K562 (cell line): ENCODE measurements around the gene TRAF7. TPM values are rescaled to one million over a fixed set of nuclear protein-coding genes. Genes with fewer than 3 reads are reported as not detected.
A peak's percentile ranks its signal among the peaks of the same experiment; 100 is the strongest.

Experiments
- CBFB ChIP-seq: sonication (generic); formaldehyde crosslinking; IDR thresholded peaks from 2 replicates; pipeline ENCODE4 v1.4.0; 2020; ENCODE audit warnings: mild to moderate bottlenecking, missing genetic modification reagents
- CTCF ChIP-seq, 3 experiments: IDR thresholded peaks in 2 of 3; conservative IDR thresholded peaks in 1 of 3; 2 replicates each; pipeline ENCODE4 v1.5.1; 2011 to 2012; ENCODE audit warnings: low read length in 3 of 3, mild to moderate bottlenecking in 3 of 3, control low read depth in 2 of 3, improper control_type of control experiment in 1 of 3, inconsistent platforms in 1 of 3, low read depth in 1 of 3, mixed read lengths in 1 of 3, moderate library complexity in 1 of 3; ENCODE audit not compliant: insufficient read depth in 2 of 3
- DDX20 ChIP-seq: fragments of 450-650 bp; IDR thresholded peaks from 2 replicates; pipeline ENCODE4 v1.6.1; 2016; ENCODE audit warnings: missing genetic modification characterization, low read depth, mild to moderate bottlenecking, missing compliant biosample characterization, moderate library complexity
- IRF1 ChIP-seq: sonication (generic); formaldehyde crosslinking; IDR thresholded peaks from 2 replicates; pipeline ENCODE4 v1.8.0; 2022; ENCODE audit warnings: missing genetic modification reagents, mild to moderate bottlenecking, borderline replicate concordance
- MEF2A ChIP-seq: IDR thresholded peaks from 2 replicates; pipeline ENCODE4 v1.6.1; 2011; ENCODE audit warnings: low read depth, mild to moderate bottlenecking, low read length, moderate library complexity; ENCODE audit not compliant: control insufficient read depth
- NRF1 ChIP-seq, 2 experiments: fragments of 450-650 bp; IDR thresholded peaks in 1 of 2; conservative IDR thresholded peaks in 1 of 2; 2 replicates each; pipeline ENCODE4 v1.6.1; 2014; ENCODE audit warnings: mild to moderate bottlenecking in 2 of 2
- RFX7 ChIP-seq: fragments of 250-450 bp; sonication (Bioruptor Pico); IDR thresholded peaks from 2 replicates; pipeline ENCODE4 v1.5.1; 2021; ENCODE audit warnings: mild to moderate bottlenecking
- TFAM ChIP-seq: fragments of 250-450 bp; sonication (Bioruptor Pico); conservative IDR thresholded peaks from 2 replicates; pipeline ENCODE4 v1.5.0; 2021; ENCODE audit warnings: mild to moderate bottlenecking, moderate library complexity
- ZBTB34 ChIP-seq: fragments of 250-450 bp; sonication (Bioruptor Pico); IDR thresholded peaks from 2 replicates; pipeline ENCODE4 v1.8.0; 2021; ENCODE audit warnings: mild to moderate bottlenecking, moderate library complexity
- ZNF140 ChIP-seq: fragments of 250-450 bp; sonication (Bioruptor Pico); IDR thresholded peaks from 2 replicates; pipeline ENCODE4 v1.8.0; 2021; ENCODE audit warnings: moderate library complexity, mild to moderate bottlenecking, inconsistent platforms
- ZNF175 ChIP-seq: fragments of 200-800 bp; sonication (Bioruptor generic); IDR thresholded peaks from 2 replicates; pipeline ENCODE4 v1.6.1; 2016; ENCODE audit warnings: low read depth, mild to moderate bottlenecking, missing genetic modification characterization, missing compliant biosample characterization
- ZNF639 ChIP-seq, 2 experiments: fragments of 200-800 bp in 1 of 2; sonication (Bioruptor generic) in 1 of 2; sonication (generic) in 1 of 2; formaldehyde crosslinking in 1 of 2; IDR thresholded peaks in 1 of 2; conservative IDR thresholded peaks in 1 of 2; 2 replicates each; pipeline versions ENCODE4 v1.5.0 to v1.6.1; 2016 to 2020; ENCODE audit warnings: missing compliant biosample characterization in 1 of 2, missing genetic modification characterization in 1 of 2, missing genetic modification reagents in 1 of 2
- ZNF764 ChIP-seq: fragments of 250-450 bp; sonication (Bioruptor Pico); IDR thresholded peaks from 2 replicates; pipeline ENCODE4 v1.4.0; 2020; ENCODE audit warnings: low read depth, mild to moderate bottlenecking, moderate library complexity
- polyA plus RNA-seq, 8 experiments: library from polyadenylated mRNA; depleted of rRNA in 4 of 8; stranded (reverse) in 5 of 8; unstranded in 3 of 8; fragments of >200 nt; fragmentation: Nextera tagmentation in 2 of 8; fragmentation: Illumina TruSeq in 1 of 8; extraction: Ambion mirVana in 2 of 8; extraction: Trizol in 1 of 8; gene quantifications; 2 replicates each; pipeline versions ENCODE4 v1.2.1 to v1.2.3, GENCODE V29; 2011 to 2014; ENCODE audit warnings: inconsistent platforms in 1 of 8, missing spikeins in 1 of 8
- total RNA-seq, 7 experiments: library from RNA; depleted of rRNA in 6 of 7; stranded (reverse); fragments of >200 nt in 6 of 7; fragmentation: Illumina TruSeq in 2 of 7; extraction: Trizol in 2 of 7; gene quantifications; 2 replicates each; pipeline versions ENCODE4 v1.2.1 to v1.2.3, GENCODE V29; 2011 to 2021; ENCODE audit warnings: low replicate concordance in 1 of 7
- TF ChIP-seq, protein P1 (sequence below), 2 experiments: fragments of 450-650 bp; conservative IDR thresholded peaks; 2 replicates each; pipeline ENCODE4 v1.6.1; 2017; ENCODE audit warnings: mild to moderate bottlenecking in 2 of 2, moderate library complexity in 2 of 2
- TF ChIP-seq, protein P2 (sequence below): IDR thresholded peaks from 2 replicates; pipeline ENCODE4 v1.6.1; 2011; ENCODE audit not compliant: insufficient read length; ENCODE audit errors: extremely low read depth

TRAF7 gene
- total and polyA plus RNA-seq, 9 of the 15 experiments (the other 6 are each of a cell fraction or from before 2014, with no cell fraction given) = 1.1 to 113 (median 41.6) TPM

DNA sequence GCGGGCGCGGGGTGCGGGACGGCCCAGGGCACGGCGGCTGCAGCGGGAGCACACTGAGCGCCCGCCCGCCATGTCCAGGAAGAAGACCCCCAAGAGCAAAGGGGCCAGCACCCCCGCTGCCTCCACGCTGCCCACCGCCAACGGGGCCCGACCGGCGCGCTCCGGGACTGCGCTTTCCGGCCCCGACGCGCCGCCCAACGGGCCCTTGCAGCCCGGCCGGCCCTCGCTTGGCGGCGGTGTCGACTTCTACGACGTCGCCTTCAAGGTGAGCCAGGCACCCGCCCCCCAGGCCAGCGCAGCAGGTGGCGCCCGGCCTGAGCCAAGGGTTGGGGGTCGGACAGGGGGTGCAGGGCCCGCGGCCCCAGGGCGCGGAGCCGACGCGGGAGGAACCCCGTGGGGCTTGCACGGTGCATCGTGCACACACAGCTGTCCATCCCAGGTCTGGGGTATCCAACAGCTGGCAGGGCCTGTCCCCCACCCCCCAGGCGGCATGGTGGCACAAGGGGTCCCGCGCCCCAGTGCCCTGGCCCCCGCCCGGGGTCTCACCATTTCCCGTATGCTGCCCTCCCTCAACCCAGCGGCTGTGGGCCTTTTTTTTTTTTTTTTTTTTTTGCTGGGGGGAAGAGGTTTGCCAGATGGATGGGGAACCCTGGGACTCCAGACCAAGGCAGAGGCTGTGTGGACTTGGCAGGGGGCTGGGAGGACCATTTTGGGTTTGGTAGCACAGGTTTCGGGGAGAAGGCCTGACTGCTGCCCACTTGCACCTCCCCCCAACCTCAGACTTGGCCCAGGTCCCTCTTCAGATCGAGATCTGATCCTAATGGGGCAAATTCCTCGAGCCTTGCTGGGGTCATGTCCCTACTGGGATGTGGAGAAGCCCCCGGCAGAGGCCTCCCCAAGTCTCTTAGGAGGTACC, 6.6 kb upstream of the TRAF7 start (continued):
- TF ChIP-seq, protein P1, sequence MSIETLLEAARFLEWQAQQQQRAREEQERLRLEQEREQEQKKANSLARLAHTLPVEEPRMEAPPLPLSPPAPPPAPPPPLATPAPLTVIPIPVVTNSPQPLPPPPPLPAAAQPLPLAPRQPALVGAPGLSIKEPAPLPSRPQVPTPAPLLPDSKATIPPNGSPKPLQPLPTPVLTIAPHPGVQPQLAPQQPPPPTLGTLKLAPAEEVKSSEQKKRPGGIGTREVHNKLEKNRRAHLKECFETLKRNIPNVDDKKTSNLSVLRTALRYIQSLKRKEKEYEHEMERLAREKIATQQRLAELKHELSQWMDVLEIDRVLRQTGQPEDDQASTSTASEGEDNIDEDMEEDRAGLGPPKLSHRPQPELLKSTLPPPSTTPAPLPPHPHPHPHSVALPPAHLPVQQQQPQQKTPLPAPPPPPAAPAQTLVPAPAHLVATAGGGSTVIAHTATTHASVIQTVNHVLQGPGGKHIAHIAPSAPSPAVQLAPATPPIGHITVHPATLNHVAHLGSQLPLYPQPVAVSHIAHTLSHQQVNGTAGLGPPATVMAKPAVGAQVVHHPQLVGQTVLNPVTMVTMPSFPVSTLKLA (conservative IDR thresholded peaks at IDR 0.05) = no peak
- TF ChIP-seq ZNF175 (no peak), CBFB (CRISPR knock-in tag) (no peak), MEF2A (no peak), RFX7 (CRISPR knock-in tag) (no peak), ZNF140 (no peak), NRF1 (conservative IDR thresholded peaks at IDR 0.05 in 1 of 2, IDR thresholded peaks at IDR 0.05 in 1 of 2) (no peak; a peak in 1 of 4 replicates), ZNF764 (CRISPR knock-in tag) (no peak), ZBTB34 (CRISPR knock-in tag) (no peak), TFAM (CRISPR knock-in tag) (no peak), IRF1 (no peak), CTCF (IDR thresholded peaks at IDR 0.05 in 2 of 3, conservative IDR thresholded peaks at IDR 0.05 in 1 of 3; ENCODE audit: insufficient read depth in 2 of 3, low read depth in 1 of 3, low read length in 3 of 3) (peak in 1 of 3 experiments; percentile 46; a peak in 1 of 6 replicates), DDX20 (tag) (no peak), ZNF639 (CRISPR knock-in tag; conservative IDR thresholded peaks at IDR 0.05 in 1 of 2, IDR thresholded peaks at IDR 0.05 in 1 of 2) (peak in 1 of 2 experiments; percentile 71; a peak in 2 of 4 replicates)
- TF ChIP-seq, protein P2, sequence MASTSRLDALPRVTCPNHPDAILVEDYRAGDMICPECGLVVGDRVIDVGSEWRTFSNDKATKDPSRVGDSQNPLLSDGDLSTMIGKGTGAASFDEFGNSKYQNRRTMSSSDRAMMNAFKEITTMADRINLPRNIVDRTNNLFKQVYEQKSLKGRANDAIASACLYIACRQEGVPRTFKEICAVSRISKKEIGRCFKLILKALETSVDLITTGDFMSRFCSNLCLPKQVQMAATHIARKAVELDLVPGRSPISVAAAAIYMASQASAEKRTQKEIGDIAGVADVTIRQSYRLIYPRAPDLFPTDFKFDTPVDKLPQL = no peak
